ENCODE data around the gene PDE6B.

Gene PDE6B

GRCh38 chr4:628821-629635, 3.7 kb downstream of the PDE6B start:
- H3K4me3 ChIP-seq (ENCODE audit: low read length), result no peak overlapping the region
- no peak for DNase-seq (ENCODE audit: low read depth)
- no peak for TF ChIP-seq CTCF (IDR thresholded peaks at IDR 0.05; ENCODE audit: insufficient read depth, low read depth, low read length, missing control alignments)

DNA sequence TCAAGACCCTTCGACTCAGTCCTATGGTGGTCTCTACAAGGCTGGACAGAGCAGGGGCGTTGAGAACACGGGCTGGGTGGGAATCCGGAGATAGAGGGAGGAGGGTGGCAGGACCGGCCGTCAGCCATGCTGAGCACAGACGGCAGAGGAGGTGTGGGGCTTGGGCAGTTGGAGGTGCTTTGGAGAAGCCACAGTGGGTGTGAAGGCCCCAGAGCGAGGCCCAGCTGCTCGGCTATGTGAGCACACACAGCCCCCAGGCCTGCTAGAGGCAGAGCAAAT, 4.2 kb downstream of the PDE6B start:
- TF ChIP-seq CTCF (IDR thresholded peaks at IDR 0.05; ENCODE audit: insufficient read depth, low read depth, low read length, missing control alignments), result no peak
- no peak overlapping the region for H3K4me3 ChIP-seq (ENCODE audit: low read length)
- no peak for DNase-seq (ENCODE audit: low read depth)

DNA sequence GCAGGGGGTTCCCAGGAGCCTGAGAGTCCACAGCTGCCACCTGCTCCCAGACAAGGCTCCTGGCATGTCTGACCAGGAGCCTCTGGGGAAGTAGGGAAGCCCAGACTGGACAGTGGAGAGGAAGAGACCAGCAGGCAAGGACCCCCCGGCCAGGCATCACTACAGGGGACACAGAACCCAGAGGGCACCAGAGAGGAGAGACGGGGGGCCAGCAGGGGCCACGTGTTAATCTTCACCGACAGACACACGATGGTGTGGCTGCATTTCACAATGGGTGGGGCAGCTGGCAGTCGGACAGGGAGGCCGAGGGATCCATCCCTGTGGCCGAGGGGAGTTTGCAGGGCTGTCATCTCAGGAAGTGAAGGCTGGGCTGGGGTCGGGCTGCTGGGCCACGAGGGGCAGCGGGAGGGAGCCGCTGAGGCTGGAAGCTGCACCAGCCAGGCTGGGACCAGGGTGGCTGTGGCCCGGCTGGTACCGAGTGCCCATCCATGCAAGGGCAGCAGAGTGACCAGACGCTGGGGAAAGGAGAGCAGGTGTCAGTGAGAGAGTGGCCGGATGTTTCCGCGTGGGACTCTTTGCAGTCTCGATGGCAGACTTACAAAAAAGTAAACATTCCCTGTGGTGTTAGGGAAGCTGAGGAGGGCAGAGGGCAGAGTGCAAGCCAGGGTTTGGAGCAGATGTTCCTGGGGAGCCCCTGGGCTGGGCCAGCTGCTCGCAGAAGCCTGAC, 4.7 kb downstream of the PDE6B start:
- no peak overlapping the region for H3K4me3 ChIP-seq (ENCODE audit: low read length)
- DNase-seq (ENCODE audit: low read depth), result no peak
- TF ChIP-seq CTCF (IDR thresholded peaks at IDR 0.05; ENCODE audit: insufficient read depth, low read depth, low read length, missing control alignments), result no peak

DNA sequence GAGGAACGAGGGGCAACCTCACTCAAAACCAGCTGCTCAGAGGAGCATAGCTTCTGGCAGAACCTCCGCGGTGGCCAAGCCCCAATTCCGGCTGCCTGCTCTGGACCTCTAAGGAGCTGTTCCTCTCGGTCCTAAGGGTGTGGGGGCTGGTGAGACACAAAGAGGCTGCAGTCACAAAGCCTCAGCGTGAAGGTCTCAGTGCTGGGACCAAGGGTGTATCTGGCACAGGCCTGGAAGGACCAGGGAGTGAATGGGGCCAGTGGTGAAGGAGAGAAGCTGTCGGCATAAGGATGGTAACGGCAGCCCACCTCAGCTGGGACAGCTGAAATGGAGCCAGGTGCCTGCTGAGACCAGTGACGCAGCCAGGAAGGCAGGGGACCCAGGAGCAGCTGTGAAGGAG, 5.3 kb downstream of the PDE6B start:
- DNase-seq (ENCODE audit: low read depth), result no peak
- no peak for TF ChIP-seq CTCF (IDR thresholded peaks at IDR 0.05; ENCODE audit: insufficient read depth, low read depth, low read length, missing control alignments)
- H3K4me3 ChIP-seq (ENCODE audit: low read length), result no peak overlapping the region

DNA sequence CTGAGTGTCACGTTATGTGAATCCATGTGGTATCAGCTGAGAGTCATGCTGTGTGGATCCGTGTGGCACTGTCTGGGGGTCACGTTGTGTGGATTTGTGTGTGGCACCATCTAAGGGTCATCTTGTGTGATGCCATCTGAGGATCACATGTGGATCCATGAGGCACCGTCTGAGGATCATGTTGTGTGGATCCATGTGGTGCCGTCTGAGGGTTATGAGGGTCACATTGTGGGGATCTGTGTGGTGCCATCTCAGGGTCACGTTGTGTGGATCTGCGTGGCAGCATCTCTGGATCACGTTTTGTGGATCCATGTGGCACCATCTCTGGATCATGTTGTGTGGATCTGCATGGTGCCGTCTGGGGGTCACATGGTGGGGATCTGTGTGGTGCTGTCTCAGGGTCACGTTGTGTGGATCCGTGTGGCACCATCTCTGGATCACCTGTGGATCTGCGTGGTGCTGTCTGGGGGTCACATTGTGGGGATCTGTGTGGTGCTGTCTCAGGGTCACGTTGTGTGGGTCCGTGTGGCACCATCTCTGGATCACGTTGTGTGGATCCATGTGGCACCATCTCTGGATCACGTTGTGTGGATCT, 6.9 kb downstream of the PDE6B start:
- H3K4me3 ChIP-seq (ENCODE audit: low read length), result no peak overlapping the region
- DNase-seq (ENCODE audit: low read depth), result no peak
- no peak for TF ChIP-seq CTCF (IDR thresholded peaks at IDR 0.05; ENCODE audit: insufficient read depth, low read depth, low read length, missing control alignments)

DNA sequence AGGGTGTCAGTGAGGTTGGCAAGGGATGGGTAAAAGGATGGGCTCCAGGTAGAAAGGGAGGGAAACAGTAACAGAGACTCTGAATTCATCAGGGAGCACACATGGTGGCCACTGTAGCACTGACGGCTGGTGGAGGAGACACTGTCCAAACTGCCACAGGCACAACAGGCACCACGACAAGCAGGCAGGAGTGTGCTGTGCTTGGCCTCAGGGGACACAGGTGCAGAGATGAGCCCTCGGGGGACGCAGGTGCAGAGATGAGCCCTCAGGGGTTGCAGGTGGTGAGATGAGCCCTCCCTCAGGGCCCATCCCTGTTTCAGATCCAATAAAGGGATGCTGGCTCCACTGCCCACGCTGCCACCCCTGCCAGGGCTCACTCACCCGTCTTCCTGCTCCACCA, 7.6 kb downstream of the PDE6B start:
- no peak for DNase-seq (ENCODE audit: low read depth)
- no peak for TF ChIP-seq CTCF (IDR thresholded peaks at IDR 0.05; ENCODE audit: insufficient read depth, low read depth, low read length, missing control alignments)

More for the DNA sequence above, 7.6 kb downstream of the PDE6B start:
- H3K4me3 ChIP-seq (ENCODE audit: low read length), result no peak overlapping the region

Measured in epithelial cell of esophagus (primary cell).